Small intestine (tissue), 7 donors: Measurements from ENCODE around the gene MMP14. TPM values are rescaled to one million over a fixed set of nuclear protein-coding genes. Genes with fewer than 3 reads are reported as not detected.

Experiments used
- DNase-seq, 2 donors: peaks; one replicate each; pipeline versions ENCODE4 v3.0.0 to v3.0.0-alpha.2; 2013
- FAIRE-seq: peaks from 2 replicates; lab custom pipeline; 2012; peaks lifted over from hg19 to GRCh38; lab: Jason Lieb, UNC
- H3K27ac ChIP-seq, 3 donors: one replicate each; pipeline ENCODE4 v1.5.1; 2013; ENCODE audit warnings: low read length in 2 of 3, mild to moderate bottlenecking in 2 of 3, control low read depth in 1 of 3, inconsistent platforms in 1 of 3, low read depth in 1 of 3, moderate library complexity in 1 of 3
- H3K27me3 ChIP-seq, 3 donors: one replicate each; pipeline ENCODE4 v1.6.1; 2013; ENCODE audit warnings: low read length in 3 of 3, inconsistent platforms in 1 of 3; ENCODE audit not compliant: control insufficient read depth in 3 of 3, insufficient read depth in 3 of 3
- H3K36me3 ChIP-seq, 3 donors: one replicate each; pipeline ENCODE4 v1.6.1; 2013; ENCODE audit warnings: low read length in 3 of 3, inconsistent platforms in 1 of 3, low read depth in 1 of 3, mild to moderate bottlenecking in 1 of 3, moderate library complexity in 1 of 3; ENCODE audit not compliant: control insufficient read depth in 3 of 3, insufficient read depth in 2 of 3
- H3K4me1 ChIP-seq, 3 donors: one replicate each; pipeline ENCODE4 v1.6.1; 2013; ENCODE audit warnings: low read length in 2 of 3, inconsistent platforms in 1 of 3, low read depth in 1 of 3, mild to moderate bottlenecking in 1 of 3, moderate library complexity in 1 of 3; ENCODE audit not compliant: control insufficient read depth in 3 of 3, insufficient read depth in 2 of 3
- H3K4me3 ChIP-seq, 3 donors: one replicate each; pipeline ENCODE4 v1.5.1; 2013; ENCODE audit warnings: low read length in 3 of 3, control low read depth in 1 of 3, inconsistent platforms in 1 of 3, low read depth in 1 of 3, mild to moderate bottlenecking in 1 of 3, moderate library complexity in 1 of 3
- H3K9me3 ChIP-seq, 2 donors: one replicate each; pipeline ENCODE4 v1.6.1; 2013; ENCODE audit warnings: low read depth in 1 of 2, low read length in 1 of 2; ENCODE audit not compliant: control insufficient read depth in 2 of 2, insufficient read depth in 1 of 2
- WGBS, 3 donors: extraction: QIAGEN DNeasy Blood & Tissue Kit; methylation state at CpG; one replicate each; pipeline ENCODE4 v1.1.7; 2013; 5-methylcytosine and 5-hydroxymethylcytosine counted together
- polyA plus RNA-seq, 4 donors: library from polyadenylated mRNA; stranded (reverse) in 3 of 4; unstranded in 1 of 4; fragments of 200-250 nt in 3 of 4; fragments of 120-200 nt in 1 of 4; gene quantifications; one replicate each; pipeline versions ENCODE4 v1.2.1 to v1.2.3, GENCODE V29; 2013
- donor health status: healthy with polysubstance abuse.
- donor health status: control.
- donor health status: control.
- donor health status: Bipolar disorder and iron deficiency.
- donor health status: healthy.

MMP14 gene
- polyA plus RNA-seq, 4 donors = 6.9 to 105 (median 58.2) TPM

DNA sequence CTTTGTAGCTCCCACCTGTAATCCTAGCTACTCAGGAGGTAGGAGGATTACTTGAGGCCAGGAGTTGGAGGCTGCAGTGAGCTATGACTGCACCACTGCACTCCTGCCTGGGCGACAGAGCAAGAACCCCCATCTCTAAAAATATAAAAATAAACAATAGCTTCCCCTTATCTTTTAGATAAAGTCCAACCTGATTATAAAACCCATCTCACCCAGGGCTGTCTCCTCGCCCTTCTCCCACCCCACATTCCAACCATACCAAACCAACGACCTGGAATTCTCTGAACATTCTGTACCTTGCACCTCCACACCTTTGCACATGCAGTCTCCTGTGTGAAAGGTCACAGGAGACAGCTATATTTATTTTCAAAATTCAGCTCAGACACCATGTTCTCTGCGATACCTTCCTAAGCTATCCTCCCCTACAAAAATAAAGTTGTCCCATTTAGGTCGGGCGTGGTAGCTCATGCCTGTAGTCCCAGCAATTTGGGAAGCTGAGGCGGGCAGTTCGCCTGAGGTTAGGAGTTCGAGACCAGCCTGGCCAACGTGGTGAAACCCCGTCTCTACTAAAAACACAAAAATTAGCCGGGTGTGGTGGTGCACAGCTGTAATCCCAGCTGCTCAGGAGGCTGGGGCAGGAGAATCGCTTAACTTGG is 28.8 kb upstream of the MMP14 start:
- Histone ChIP-seq H3K4me3 (peak overlapping the region in 1 of 3 donors; percentile 9), H3K27ac (peak overlapping the region; percentile 55 to 86 (median 79)), H3K9me3 (no peaks in the 10 kb centered on the region), H3K36me3 (peaks cover 0 to 36% (median 2%) of the 10 kb centered on the region in 3 donors), H3K27me3 (no peaks in the 10 kb centered on the region), H3K4me1 (peaks cover 0 to 20% (median 0%) of the 10 kb centered on the region in 3 donors)
- no peak for FAIRE-seq
- WGBS, 3 donors = 67 to 74% (median 67%) methylated on average over 13 of the region's 13 CpGs
- peak; percentile 71 to 91 for DNase-seq

DNA sequence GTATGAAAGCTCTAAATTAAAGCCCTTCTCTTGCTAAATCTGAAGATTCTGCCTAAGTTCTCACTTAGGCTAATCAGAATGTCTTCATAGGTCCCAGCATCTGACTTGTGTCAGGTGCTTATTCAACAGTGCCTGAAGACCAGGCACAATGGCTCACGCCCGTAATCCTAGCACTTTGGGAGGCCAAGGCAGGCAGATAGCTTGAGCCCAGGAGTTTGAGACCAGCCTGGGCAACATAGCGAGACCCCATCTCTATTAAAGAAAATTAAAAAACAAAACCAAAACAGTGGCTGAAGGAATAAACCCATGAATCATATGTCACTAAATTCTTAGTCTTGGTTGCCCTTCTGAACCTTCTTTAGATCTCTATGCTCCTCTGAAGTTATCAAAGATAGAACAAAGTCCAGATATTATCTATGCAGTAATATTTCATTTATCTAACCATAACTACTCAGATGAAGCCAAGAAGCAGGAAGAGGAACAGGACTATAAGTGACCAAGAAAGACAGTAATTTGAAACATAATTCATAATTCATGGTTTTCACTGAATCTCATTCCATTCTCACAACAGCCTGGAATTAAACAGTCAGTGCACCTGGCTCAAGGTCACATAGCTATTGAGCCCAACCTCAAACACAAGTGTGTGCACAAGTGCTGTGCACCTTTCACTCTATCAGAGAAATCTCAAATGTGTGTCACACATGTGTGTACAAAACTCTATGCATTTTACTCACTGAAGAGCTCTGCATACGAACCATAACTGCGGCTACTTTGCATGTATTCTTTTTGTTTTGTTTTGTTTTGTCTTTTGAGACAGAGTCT is 27.8 kb upstream of the MMP14 start:
- Histone ChIP-seq H3K4me1 (peaks cover 0 to 20% (median 0%) of the 10 kb centered on the region in 3 donors), H3K4me3 (peak overlapping the region in 2 of 3 donors; percentile 20 to 24), H3K9me3 (no peaks in the 10 kb centered on the region), H3K27me3 (no peaks in the 10 kb centered on the region), H3K27ac (peak overlapping the region; percentile 75 to 86 (median 79)), H3K36me3 (peaks cover 0 to 40% (median 2%) of the 10 kb centered on the region in 3 donors)
- 44 to 74% (median 58%) methylated on average over 5 of the region's 5 CpGs for WGBS, 3 donors
- no peak for FAIRE-seq
- DNase-seq = peak; percentile 66 to 89

DNA sequence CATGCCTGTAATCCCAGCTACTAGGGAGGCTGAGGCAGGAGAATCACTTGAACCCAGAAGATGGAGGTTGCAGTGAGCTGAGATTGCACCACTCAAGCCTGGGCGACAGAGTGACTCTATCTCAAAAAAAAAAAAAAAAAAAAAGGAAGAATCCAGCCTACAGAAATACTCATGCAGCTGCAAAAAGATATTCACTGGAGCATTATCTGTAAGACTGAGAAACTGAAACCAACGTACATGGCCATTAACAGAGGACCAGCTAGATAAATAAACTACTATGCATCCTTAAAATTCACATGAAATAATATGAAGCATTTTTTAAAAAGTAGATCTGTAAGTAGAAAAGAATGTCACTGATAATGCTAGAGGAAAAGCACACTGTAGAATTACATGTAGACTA is 24.7 kb upstream of the MMP14 start:
- Histone ChIP-seq H3K36me3 (peaks cover 0 to 32% (median 2%) of the 10 kb centered on the region in 3 donors), H3K27me3 (no peaks in the 10 kb centered on the region), H3K4me3 (peak overlapping the region in 2 of 3 donors; percentile 16 to 22), H3K4me1 (peaks cover 0 to 32% (median 0%) of the 10 kb centered on the region in 3 donors), H3K9me3 (no peaks in the 10 kb centered on the region), H3K27ac (no peak overlapping the region)
- DNase-seq = no peak
- FAIRE-seq = no peak
- 20 to 47% (median 42%) methylated on average over 2 of the region's 2 CpGs for WGBS, 3 donors

DNA sequence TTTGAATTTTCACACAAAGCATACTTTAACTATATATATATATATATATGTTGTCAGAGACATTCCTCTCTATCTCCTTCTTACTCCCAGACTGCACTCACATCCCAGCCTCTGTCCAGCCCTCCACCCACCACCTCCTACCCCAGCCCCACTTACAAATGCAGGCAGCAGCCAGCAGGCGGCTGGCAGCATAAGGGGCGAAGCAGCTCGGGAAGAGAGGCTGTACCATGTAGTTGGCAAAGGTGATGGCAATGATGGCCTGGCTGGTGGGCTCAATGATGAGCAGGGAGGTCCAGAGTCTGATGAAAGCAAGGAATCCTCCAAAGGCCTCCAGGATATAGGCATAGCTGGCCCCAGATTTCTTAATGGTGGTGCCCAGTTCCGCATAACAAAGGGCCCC is 23.6 kb upstream of the MMP14 start:
- Histone ChIP-seq H3K27me3 (no peaks in the 10 kb centered on the region), H3K9me3 (no peaks in the 10 kb centered on the region), H3K36me3 (peaks cover 0 to 29% (median 2%) of the 10 kb centered on the region in 3 donors), H3K4me3 (peak overlapping the region in 2 of 3 donors; percentile 37 to 45), H3K27ac (peak overlapping the region in 1 of 3 donors; percentile 52), H3K4me1 (peaks cover 0 to 33% (median 0%) of the 10 kb centered on the region in 3 donors)
- FAIRE-seq (no peak), DNase-seq (no peak)
- 91 to 93% (median 91%) methylated on average over 4 of the region's 4 CpGs for WGBS, 3 donors

DNA sequence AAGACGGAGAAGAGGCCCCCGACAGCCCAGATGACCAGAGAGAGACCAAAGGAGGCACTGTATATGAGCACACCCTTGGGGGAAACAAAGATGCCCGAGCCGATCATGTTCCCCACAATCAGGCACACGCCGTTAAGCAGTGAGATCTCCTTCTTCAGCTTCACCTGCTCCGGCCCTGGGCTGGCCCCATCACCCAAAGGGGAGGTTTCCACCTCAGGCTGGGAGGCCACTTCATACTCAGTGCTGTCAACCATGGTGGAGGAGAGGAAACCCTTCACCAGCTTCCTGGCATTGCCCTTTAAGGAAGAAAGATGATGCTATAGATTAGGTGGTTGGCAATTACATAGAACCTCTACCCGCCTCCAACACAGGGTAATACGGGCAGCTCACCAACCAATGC is 23.2 kb upstream of the MMP14 start:
- no peak for DNase-seq
- no peaks in the 10 kb centered on the region for H3K9me3 ChIP-seq
- peak overlapping the region in 2 of 3 donors; percentile 37 to 45 for H3K4me3 ChIP-seq
- H3K4me1 ChIP-seq = peaks cover 0 to 33% (median 0%) of the 10 kb centered on the region in 3 donors
- WGBS, 3 donors = 86 to 90% (median 89%) methylated on average over 9 of the region's 9 CpGs
- peaks cover 0 to 26% (median 2%) of the 10 kb centered on the region in 3 donors for H3K36me3 ChIP-seq
- FAIRE-seq = no peak
- H3K27ac ChIP-seq = peak overlapping the region in 1 of 3 donors; percentile 52
- no peaks in the 10 kb centered on the region for H3K27me3 ChIP-seq

DNA sequence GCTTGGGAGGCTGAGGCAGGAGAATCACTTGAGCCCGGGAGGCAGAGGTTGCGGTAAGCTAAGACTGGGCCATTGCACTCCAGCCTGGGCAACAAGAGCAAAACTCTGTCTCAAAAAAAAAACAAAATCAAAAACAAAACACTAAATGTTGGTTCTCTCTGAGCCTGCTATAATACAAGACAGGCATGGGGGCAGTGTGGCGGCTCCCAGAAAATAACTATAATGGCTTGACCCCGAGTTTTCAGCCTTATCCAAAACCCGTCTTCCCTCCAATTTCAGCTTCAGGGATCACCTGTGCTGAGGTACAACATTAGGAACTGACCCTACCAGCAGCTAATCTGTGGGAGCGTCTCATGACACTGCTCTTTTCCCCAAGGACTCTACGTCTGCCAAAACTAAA is 22.0 kb upstream of the MMP14 start:
- FAIRE-seq (no peak), DNase-seq (no peak)
- 65 to 83% (median 79%) methylated on average over 7 of the region's 7 CpGs for WGBS, 3 donors
- peak overlapping the region in 2 of 3 donors; percentile 57 to 83 for H3K4me3 ChIP-seq
- H3K36me3 ChIP-seq = peaks cover 0 to 22% (median 2%) of the 10 kb centered on the region in 3 donors
- peaks cover 0 to 36% (median 3%) of the 10 kb centered on the region in 3 donors for H3K4me1 ChIP-seq
- H3K9me3 ChIP-seq = no peaks in the 10 kb centered on the region
- no peaks in the 10 kb centered on the region for H3K27me3 ChIP-seq
- H3K27ac ChIP-seq = peak overlapping the region; percentile 82 to 87 (median 84)

DNA sequence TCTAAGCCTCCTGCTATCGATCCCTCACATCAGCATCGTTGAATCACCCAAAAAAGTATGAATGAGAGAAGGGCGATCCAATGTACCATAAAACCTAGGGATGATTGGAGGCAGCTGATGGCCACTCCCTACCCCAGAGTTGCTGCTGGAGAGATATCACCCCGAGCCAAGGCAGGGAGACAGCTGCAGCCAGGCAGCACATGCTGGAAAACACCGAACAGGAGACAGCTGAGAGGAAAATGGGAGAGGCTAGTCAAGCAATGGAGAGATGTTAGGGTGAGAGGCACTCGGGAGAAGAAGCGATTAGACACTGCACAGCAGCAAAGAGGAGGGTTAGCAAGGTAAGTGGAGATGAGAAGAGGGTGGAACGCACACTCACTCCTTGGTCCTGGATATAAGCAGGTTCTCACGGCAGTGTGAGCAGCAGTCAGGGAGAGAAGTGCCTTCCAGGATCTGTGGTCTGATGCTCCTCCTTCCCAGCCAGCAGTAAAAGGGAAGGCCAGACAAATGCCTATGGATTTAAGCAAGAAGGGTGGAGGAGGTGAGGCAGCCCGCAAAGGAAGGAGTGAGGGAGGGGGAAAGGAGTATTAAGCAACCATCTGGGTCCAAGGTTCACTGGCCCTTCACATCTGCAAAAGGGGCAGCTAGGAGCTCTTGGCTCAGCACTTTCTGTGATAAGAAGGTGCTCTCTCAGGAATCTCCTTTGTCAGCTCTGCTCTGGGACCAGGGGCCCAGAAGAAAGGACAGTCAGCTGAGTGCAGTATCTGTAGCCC is 21.3 kb upstream of the MMP14 start, which contains the start of gene SLC7A7:
TSS of gene SLC7A7 (minus strand) at position 495 of the 773 bp plus-strand sequence. CDS start 2,037 bp downstream, outside the sequence.
- H3K4me3 ChIP-seq = peak within 1 kb of the TSS in 2 of 3 donors; percentile 57 to 83
- H3K27ac ChIP-seq = peak within 1 kb of the TSS; percentile 82 to 87 (median 84)
- FAIRE-seq = no peak
- WGBS, 3 donors = 17 to 41% (median 39%) methylated on average over 10 of the region's 10 CpGs
- peak; percentile 93 to 96 for DNase-seq
- peaks cover 2 to 44% (median 3%) of the 10 kb centered on the region in 3 donors for H3K4me1 ChIP-seq
- no peaks in the 10 kb centered on the region for H3K27me3 ChIP-seq
- peaks cover 0 to 15% (median 2%) of the 10 kb centered on the region in 3 donors for H3K36me3 ChIP-seq
- H3K9me3 ChIP-seq = no peaks in the 10 kb centered on the region
